AG08395 (cell line): ENCODE data around the gene FOXO6.

Experiments used
- DNase-seq: peaks from one replicate; pipeline ENCODE4 v3.0.0; 2012; ENCODE audit warnings: mixed read lengths, low spot score

The FOXO6 gene

GRCh38 chr1:41385398-41386195 lies 24.4 kb downstream of the FOXO6 start:
- DNase-seq = no peak

- DNase-seq = no peak
Measured at GRCh38 chr1:41386196-41386663, 25.0 kb downstream of the FOXO6 start.

GRCh38 chr1:41387667-41388091 lies 26.4 kb downstream of the FOXO6 start:
- DNase-seq = peak; percentile 61

- DNase-seq = no peak
Measured at GRCh38 chr1:41388510-41388909, 27.3 kb downstream of the FOXO6 start.

- DNase-seq = no peak
Measured at GRCh38 chr1:41389009-41389408, 27.8 kb downstream of the FOXO6 start.

GRCh38 chr1:41390166-41390565 lies 28.9 kb downstream of the FOXO6 start:
- DNase-seq = no peak

GRCh38 chr1:41390573-41390972 lies 29.3 kb downstream of the FOXO6 start:
- DNase-seq = no peak

GRCh38 chr1:41391834-41392527 lies 30.7 kb downstream of the FOXO6 start:
- DNase-seq = no peak

GRCh38 chr1:41392528-41392924 lies 31.3 kb downstream of the FOXO6 start:
- DNase-seq = no peak

- no peak for DNase-seq
Measured at GRCh38 chr1:41393716-41394368, 32.6 kb downstream of the FOXO6 start.

- no peak for DNase-seq
Measured at GRCh38 chr1:41394369-41394744, 33.1 kb downstream of the FOXO6 start.

- no peak for DNase-seq
Measured at GRCh38 chr1:41394959-41395956, 34.0 kb downstream of the FOXO6 start.

GRCh38 chr1:41396084-41396483 lies 34.9 kb downstream of the FOXO6 start:
- no peak for DNase-seq

GRCh38 chr1:41397020-41397419 lies 35.8 kb downstream of the FOXO6 start:
- no peak for DNase-seq

- no peak for DNase-seq
Measured at GRCh38 chr1:41397753-41398330, 36.6 kb downstream of the FOXO6 start.

- DNase-seq = no peak
Measured at GRCh38 chr1:41399145-41399795, 38.0 kb downstream of the FOXO6 start.

GRCh38 chr1:41400225-41400624 lies 39.0 kb downstream of the FOXO6 start:
- DNase-seq = no peak

- no peak for DNase-seq
Measured at GRCh38 chr1:41401899-41402298, 40.7 kb downstream of the FOXO6 start.

- no peak for DNase-seq
Measured at GRCh38 chr1:41404308-41404761, 43.1 kb downstream of the FOXO6 start.

- no peak for DNase-seq
Measured at GRCh38 chr1:41407664-41408252, 46.5 kb downstream of the FOXO6 start.
